BJ (cell line): ENCODE data around the gene WDR37. TPM values are rescaled to one million over a fixed set of nuclear protein-coding genes. Genes with fewer than 3 reads are reported as not detected.

Experiments
- CTCF ChIA-PET: fragments of 350-600 bp; formaldehyde crosslinking; extraction: SDS; loops from one replicate; lab custom pipeline; 2021; ENCODE audit warnings: antibody characterized with exemption, inconsistent platforms; lab: Yijun Ruan, JAX
- POLR2A ChIA-PET: fragments of 300-600 bp; sonication (Branson Sonifier 250); formaldehyde crosslinking; extraction: SDS; loops from one replicate; lab custom pipeline; 2021; ENCODE audit warnings: antibody characterized with exemption; lab: Charles Lee
- DNase-seq: peaks from one replicate; pipeline ENCODE4 v3.0.0-alpha.2; 2011; ENCODE audit warnings: low read depth
- H3K27me3 ChIP-seq: 2 replicates; pipeline ENCODE4 v1.6.0; 2011; ENCODE audit warnings: low read length; ENCODE audit not compliant: control insufficient read depth, insufficient read depth
- H3K36me3 ChIP-seq: 2 replicates; pipeline ENCODE4 v1.5.1; 2011; ENCODE audit warnings: low read length; ENCODE audit not compliant: control insufficient read depth, insufficient read depth
- H3K4me3 ChIP-seq: 2 replicates; pipeline ENCODE4 v1.5.1; 2011; ENCODE audit warnings: low read depth, mild to moderate bottlenecking, control low read depth, low read length
- polyA plus RNA-seq: library from polyadenylated mRNA; depleted of rRNA; stranded (reverse); fragments of >200 nt; gene quantifications from 2 replicates; pipeline ENCODE4 v1.2.3, GENCODE V29; 2011
- TF ChIP-seq, protein P1 (sequence below): IDR thresholded peaks from 2 replicates; pipeline ENCODE4 v1.5.1; 2011; ENCODE audit warnings: low read depth, mild to moderate bottlenecking, control low read depth, inconsistent platforms, low read length, moderate library complexity; ENCODE audit not compliant: insufficient read depth

The WDR37 gene
- polyA plus RNA-seq, 1 experiment = 12.7 TPM

DNA sequence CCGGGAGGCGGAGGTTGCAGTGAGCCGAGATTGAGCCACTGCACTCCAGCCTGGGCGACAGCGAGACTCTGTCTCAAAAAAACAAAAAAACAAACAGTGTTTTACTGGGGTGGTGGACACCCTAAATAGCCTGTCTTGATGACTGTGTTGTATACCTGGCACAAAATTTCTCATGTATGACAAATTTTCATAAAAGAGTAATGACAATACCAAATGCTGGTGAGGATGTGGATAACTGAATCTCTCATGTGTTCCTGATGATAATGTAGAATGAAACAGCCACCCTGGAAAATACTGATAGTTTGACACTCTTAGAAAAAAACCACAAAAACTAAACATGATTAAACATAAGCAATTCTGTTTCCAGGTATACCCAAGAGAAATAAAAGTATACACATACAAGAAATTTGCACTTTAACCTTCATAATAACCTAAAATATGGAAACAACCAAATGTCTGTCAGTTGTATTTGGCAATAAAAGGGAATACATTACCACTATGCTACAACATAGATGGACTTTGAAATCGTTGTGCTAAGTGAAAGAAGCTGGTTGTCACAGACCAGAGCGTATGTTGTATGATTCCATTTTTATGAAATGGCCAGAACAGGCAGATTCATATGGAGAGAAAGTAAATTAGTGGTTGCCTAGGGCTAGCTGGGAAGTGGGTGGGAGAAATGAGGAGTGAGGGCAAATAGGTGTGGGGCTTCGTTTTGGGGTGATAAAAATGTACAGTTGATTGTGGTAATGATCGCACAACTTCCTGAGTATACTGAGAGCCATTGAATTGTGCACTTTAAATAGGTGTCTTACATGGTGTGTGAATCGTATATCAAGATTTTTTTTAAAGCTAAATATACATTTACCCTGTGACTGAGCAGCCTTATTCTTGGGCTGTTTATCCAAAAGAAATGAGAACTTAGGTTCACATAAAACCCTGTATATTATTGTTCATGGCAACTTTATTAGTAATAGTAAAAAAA, 12.5 kb downstream of the WDR37 start:
- POLR2A ChIA-PET = no interaction called here
- CTCF ChIA-PET = no interaction called here
- TF ChIP-seq, protein P1, sequence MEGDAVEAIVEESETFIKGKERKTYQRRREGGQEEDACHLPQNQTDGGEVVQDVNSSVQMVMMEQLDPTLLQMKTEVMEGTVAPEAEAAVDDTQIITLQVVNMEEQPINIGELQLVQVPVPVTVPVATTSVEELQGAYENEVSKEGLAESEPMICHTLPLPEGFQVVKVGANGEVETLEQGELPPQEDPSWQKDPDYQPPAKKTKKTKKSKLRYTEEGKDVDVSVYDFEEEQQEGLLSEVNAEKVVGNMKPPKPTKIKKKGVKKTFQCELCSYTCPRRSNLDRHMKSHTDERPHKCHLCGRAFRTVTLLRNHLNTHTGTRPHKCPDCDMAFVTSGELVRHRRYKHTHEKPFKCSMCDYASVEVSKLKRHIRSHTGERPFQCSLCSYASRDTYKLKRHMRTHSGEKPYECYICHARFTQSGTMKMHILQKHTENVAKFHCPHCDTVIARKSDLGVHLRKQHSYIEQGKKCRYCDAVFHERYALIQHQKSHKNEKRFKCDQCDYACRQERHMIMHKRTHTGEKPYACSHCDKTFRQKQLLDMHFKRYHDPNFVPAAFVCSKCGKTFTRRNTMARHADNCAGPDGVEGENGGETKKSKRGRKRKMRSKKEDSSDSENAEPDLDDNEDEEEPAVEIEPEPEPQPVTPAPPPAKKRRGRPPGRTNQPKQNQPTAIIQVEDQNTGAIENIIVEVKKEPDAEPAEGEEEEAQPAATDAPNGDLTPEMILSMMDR = no peak

DNA sequence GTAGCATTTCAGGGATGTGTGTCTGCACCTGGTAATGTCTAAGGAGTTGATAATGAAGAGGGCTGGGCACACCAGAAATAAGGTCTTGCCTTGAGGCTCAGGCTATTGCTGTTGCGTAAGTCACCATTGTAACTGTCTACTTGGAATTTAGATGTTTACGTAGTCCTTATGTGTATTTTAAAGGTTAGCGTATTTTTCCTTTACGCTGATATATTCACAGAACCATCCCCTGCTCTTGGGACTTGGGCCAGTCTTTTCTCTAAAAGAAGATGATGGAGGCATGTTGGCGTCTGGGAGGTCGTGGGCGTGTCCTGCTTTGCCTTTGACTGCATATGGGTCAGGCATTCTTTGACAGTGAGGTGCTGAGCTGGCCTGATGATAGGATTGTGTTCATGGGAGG, 14.7 kb downstream of the WDR37 start:
- POLR2A ChIA-PET = no interaction called here
- no peaks in the 10 kb centered on the region for H3K27me3 ChIP-seq
- H3K36me3 ChIP-seq = peaks cover 8% of the 10 kb centered on the region
- CTCF ChIA-PET = no interaction called here
- H3K4me3 ChIP-seq = no peak overlapping the region
- no peak for DNase-seq
- TF ChIP-seq, protein P1 = no peak

More for the DNA sequence above, 12.5 kb downstream of the WDR37 start:
- Histone ChIP-seq H3K27me3 (no peaks in the 10 kb centered on the region), H3K4me3 (no peak overlapping the region), H3K36me3 (peaks cover 2% of the 10 kb centered on the region)
- no peak for DNase-seq

DNA sequence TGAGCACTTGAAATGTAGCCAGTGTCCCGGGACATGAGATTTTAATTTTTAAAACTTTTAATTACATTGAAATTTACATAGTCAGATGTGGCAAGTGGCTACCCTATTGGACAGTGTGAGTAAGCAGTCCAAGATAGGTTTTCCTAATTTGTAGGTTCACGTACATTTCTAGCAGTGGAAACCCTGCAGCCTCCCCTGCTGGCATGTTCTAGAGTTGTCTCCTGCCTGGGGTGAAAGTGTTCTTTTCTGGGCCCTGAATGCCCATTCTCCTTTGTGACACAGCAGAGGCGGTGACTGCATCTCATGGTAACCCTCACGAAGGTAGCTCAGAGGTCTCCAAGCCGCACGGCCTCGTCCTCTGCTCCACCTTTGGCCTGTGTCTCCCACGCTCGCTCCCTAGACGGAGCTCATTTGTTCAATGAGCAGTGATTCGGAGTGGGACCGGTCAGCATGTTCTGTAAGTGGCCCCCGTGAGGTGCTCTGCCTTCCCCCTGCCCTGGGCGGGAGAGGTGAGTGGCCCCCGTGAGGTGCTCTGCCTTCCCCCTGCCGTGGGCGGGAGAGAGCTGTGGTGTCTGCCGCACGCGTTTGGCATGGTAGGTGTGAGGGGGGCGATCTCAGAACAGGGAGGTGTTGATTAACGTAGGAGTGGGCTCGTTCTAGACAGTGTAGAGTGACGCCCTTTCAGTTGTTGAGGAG, 18.0 kb downstream of the WDR37 start:
- TF ChIP-seq, protein P1 = no peak
- POLR2A ChIA-PET = no interaction called here
- CTCF ChIA-PET = interaction anchor here (1.4 to 1.6 kb wide), 2 partner anchors 12 to 39 kb away, joined by 3 read pairs; no protein-coding TSS in a partner anchor
- H3K36me3 ChIP-seq = peaks cover 8% of the 10 kb centered on the region
- no peak overlapping the region for H3K4me3 ChIP-seq
- DNase-seq = no peak
- no peaks in the 10 kb centered on the region for H3K27me3 ChIP-seq

DNA sequence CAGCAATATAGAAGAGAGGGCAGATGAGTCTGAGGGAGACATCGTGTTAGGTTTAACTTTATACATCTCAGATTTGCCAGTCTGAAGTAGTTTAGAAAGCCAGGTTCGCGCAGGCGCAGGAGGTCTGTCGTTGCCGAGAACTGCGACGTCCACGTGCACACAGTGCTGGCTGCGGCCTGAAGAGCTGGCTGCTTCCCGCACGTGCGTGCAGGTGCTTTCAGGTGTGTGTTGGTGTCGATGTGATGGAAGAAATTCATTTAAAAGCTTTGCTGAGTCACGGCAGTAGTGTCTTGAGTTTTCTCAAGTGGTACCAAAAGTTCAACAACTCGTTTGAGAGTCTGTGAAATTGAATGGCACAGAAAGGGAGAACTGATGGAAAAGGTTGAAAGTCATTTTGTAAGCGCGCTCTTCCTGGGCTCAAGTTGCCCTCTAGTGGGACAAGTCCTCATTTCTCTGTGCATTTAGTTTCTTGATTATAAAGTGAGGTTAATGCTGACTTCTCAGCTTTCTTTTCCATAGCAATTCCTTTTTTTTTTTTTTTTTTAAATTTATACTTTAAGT, 18.6 kb downstream of the WDR37 start:
- H3K4me3 ChIP-seq = no peak overlapping the region
- H3K27me3 ChIP-seq = no peaks in the 10 kb centered on the region
- H3K36me3 ChIP-seq = peaks cover 11% of the 10 kb centered on the region
- TF ChIP-seq, protein P1 = no peak
- no peak for DNase-seq
- ChIA-PET CTCF (interaction anchor here (1.4 kb wide), 1 partner anchor 39 kb away, joined by 3 read pairs; no protein-coding TSS in a partner anchor), POLR2A (no interaction called here)

DNA sequence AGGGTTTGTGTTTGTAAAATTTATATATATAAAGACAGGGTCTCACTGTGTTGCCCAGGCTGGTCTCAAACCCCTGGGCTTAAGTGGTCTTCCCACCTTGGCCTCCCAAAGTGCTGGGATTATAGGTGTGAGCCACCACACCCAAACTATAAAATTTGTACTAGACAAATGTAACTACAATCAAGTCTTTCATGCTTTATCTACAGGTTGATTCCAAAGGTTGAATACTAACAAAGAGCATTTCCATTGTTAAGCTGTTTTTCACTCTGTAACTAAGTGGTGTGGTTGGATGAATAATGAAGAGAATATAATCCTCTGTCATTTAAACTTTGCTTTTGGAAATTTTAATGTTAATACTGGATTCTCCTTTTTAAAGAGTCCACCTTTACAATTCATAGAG, 22.5 kb downstream of the WDR37 start:
- ChIA-PET CTCF (no interaction called here), POLR2A (no interaction called here)
- Histone ChIP-seq H3K36me3 (peaks cover 18% of the 10 kb centered on the region), H3K27me3 (no peaks in the 10 kb centered on the region), H3K4me3 (no peak overlapping the region)
- DNase-seq = no peak
- TF ChIP-seq, protein P1 = no peak
